GM12873 (cell line): ENCODE results near the gene TNIP1.

Source experiments
- CTCF ChIP-seq: IDR thresholded peaks from 2 replicates; pipeline ENCODE4 v1.5.1; 2012; ENCODE audit warnings: low read depth, mild to moderate bottlenecking, moderate library complexity, low read length, control low read depth; ENCODE audit not compliant: insufficient read depth; ENCODE audit errors: missing control alignments

TNIP1 gene

DNA sequence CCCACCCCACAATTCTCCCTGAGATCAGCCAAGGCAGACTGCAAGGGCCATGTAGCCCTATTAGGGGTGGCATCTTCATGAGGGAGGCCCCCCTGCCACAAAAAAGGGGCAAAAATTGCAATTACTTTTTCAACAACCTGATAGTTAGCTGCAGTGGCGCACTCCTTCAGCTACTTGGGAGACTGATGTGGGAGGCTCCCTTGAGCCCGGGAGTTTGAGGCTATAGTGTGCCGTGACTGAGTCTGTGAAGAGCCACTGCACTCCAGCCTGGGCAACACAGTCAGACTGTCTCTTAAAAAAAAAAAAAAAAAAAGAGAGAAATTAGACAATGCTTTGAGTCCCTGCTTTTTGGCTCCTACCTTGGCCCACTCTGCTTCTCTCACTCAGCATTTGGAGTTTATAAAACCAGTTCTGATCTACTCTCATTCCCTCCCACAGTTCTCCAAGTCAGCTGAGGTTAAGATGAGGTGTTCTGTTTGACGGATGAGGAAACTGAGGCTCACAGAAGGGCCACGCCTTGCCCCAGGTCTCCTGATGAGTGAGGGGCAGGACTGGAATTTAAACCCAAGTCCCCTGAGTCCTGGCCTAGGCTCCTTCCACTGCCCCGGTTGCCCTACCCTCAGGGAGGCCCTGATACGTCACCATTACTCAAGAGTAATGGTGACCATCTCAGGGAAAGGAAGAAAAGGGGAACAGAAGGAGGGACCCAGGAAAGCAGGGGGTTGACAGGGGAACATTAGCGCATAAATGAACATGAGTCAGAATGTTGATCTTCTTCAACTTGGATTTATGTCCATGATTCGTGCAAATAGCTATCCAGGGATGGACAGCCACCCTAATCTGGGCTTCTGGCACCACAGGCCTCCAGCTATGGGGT, 51.4 kb downstream of the TNIP1 start:
- no peak for TF ChIP-seq CTCF

- no peak for TF ChIP-seq CTCF
Measured at GRCh38 chr5:151028717-151029116, 52.1 kb downstream of the TNIP1 start.

DNA sequence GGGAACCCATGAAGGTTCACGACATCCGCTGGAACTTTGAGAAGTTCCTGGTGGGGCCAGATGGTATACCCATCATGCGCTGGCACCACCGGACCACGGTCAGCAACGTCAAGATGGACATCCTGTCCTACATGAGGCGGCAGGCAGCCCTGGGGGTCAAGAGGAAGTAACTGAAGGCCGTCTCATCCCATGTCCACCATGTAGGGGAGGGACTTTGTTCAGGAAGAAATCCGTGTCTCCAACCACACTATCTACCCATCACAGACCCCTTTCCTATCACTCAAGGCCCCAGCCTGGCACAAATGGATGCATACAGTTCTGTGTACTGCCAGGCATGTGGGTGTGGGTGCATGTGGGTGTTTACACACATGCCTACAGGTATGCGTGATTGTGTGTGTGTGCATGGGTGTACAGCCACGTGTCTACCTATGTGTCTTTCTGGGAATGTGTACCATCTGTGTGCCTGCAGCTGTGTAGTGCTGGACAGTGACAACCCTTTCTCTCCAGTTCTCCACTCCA, 52.8 kb downstream of the TNIP1 start:
- no peak for TF ChIP-seq CTCF

DNA sequence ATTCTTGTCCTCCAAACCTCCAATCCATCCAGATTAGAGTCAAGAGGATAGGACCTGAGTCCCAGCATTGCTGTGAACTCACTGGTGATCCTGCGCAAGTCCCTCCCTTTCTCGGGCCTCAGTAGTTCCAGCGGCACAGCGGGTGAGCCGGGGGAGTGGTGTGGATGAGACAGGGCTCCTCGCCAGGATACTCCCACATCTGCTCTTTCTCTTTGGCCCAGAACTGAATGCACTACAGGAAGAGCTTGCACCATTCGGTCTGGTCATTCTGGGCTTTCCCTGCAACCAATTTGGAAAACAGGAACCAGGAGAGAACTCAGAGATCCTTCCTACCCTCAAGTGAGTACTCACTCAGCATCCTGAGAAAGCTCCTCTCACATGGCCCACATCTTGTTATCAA, 54.2 kb downstream of the TNIP1 start:
- no peak for TF ChIP-seq CTCF

DNA sequence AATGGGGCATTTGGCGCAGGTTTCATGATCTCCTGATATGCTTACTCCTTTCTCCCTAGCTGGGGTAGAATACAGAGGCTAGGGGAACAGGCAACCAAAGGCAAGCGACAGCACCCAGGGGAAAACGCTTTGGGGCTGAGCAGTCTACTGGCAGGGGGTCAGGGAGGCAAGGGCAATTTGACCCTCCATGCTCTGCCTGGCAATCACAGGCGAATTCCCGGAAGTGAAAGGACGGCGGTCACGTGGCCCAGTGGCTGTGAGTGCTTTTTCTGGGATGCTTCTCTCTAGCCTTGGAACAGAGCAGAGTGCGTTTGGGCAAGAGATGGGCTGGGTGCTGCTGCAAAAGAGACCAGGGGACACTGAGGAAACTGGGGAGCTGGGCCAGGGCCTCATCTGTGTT, 54.7 kb downstream of the TNIP1 start:
- no peak for TF ChIP-seq CTCF

DNA sequence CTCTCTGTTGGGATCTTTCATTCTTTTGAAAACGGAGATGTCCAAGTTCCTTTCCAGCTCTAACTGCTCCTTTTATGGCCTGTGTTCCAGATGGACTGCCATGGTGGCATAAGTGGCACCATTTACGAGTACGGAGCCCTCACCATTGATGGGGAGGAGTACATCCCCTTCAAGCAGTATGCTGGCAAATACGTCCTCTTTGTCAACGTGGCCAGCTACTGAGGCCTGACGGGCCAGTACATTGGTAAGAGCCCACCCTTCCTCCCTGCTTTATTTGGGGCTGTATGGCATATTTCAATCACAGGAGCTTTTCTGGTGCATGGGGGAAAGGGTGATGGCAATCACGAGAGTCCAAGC, 55.6 kb downstream of the TNIP1 start:
- TF ChIP-seq CTCF, result no peak

GRCh38 chr5:151024440-151025249, 56.2 kb downstream of the TNIP1 start:
- TF ChIP-seq CTCF, result no peak
